Fibroblast of lung (primary cell): Measurements from ENCODE around the gene VDAC2. TPM values are rescaled to one million over a fixed set of nuclear protein-coding genes. Genes with fewer than 3 reads are reported as not detected.

Experiments
- DNase-seq, 2 donors: peaks; one replicate each; pipeline versions ENCODE4 v3.0.0 to v3.0.0-alpha.2; 2010; ENCODE audit warnings: low read depth in 2 of 2
- H2AFZ ChIP-seq: 2 replicates; pipeline ENCODE4 v1.5.1; 2012; ENCODE audit warnings: low read length, control low read depth, inconsistent platforms
- H3K27ac ChIP-seq: 2 replicates; pipeline ENCODE4 v1.5.1; 2011; ENCODE audit warnings: low read length, control low read depth; ENCODE audit not compliant: insufficient read depth
- H3K27me3 ChIP-seq: 2 replicates; pipeline ENCODE4 v1.5.1; 2011; ENCODE audit warnings: mild to moderate bottlenecking, low read length; ENCODE audit not compliant: control insufficient read depth, insufficient read depth
- H3K36me3 ChIP-seq: 2 replicates; pipeline ENCODE4 v1.5.1; 2011; ENCODE audit warnings: low read length; ENCODE audit not compliant: control insufficient read depth, insufficient read depth
- H3K4me1 ChIP-seq: 2 replicates; pipeline ENCODE4 v1.5.1; 2011; ENCODE audit warnings: low read length; ENCODE audit not compliant: control insufficient read depth, insufficient read depth; ENCODE audit errors: extremely low read depth
- H3K4me2 ChIP-seq: 2 replicates; pipeline ENCODE4 v1.5.1; 2011; ENCODE audit warnings: low read length, control low read depth; ENCODE audit not compliant: insufficient read depth; ENCODE audit errors: extremely low read depth
- H3K4me3 ChIP-seq, 4 experiments: fragments of 200-600 bp in 1 of 4; sonication (generic) in 1 of 4; replicated peaks in 1 of 4; 2 replicates each; pipeline ENCODE4 v1.5.1; 2011 to 2016; ENCODE audit warnings: low read length in 4 of 4, low read depth in 3 of 4, mild to moderate bottlenecking in 3 of 4, control low read depth in 2 of 4, inconsistent platforms in 1 of 4, mixed read lengths in 1 of 4; ENCODE audit not compliant: insufficient read depth in 1 of 4; ENCODE audit errors: control extremely low read depth in 1 of 4
- H3K79me2 ChIP-seq: 2 replicates; pipeline ENCODE4 v1.5.1; 2012; ENCODE audit warnings: mild to moderate bottlenecking, low read length, inconsistent platforms; ENCODE audit not compliant: control insufficient read depth, insufficient read depth
- H3K9ac ChIP-seq: 2 replicates; pipeline ENCODE4 v1.5.1; 2011; ENCODE audit warnings: mild to moderate bottlenecking, low read length, control low read depth; ENCODE audit not compliant: insufficient read depth
- H3K9me3 ChIP-seq: 2 replicates; pipeline ENCODE4 v1.5.1; 2012; ENCODE audit warnings: low read depth, low read length; ENCODE audit not compliant: control insufficient read depth, insufficient read depth
- H4K20me1 ChIP-seq: 2 replicates; pipeline ENCODE4 v1.5.1; 2011; ENCODE audit warnings: low read length; ENCODE audit not compliant: control insufficient read depth, insufficient read depth; ENCODE audit errors: extremely low read depth
- EZH2 ChIP-seq: IDR thresholded peaks from 2 replicates; pipeline ENCODE4 v1.5.1; 2012; ENCODE audit warnings: low read length, control low read depth, mild to moderate bottlenecking; ENCODE audit errors: missing control alignments
- polyA plus RNA-seq, 2 donors: library from polyadenylated mRNA; depleted of rRNA in 1 of 2; stranded (reverse) in 1 of 2; unstranded in 1 of 2; fragments of >200 nt; gene quantifications; 2 replicates each; pipeline ENCODE4 v1.2.1, GENCODE V29; 2011 to 2012; ENCODE audit warnings: missing spikeins in 1 of 2
- total RNA-seq: library from RNA; depleted of rRNA; stranded (reverse); fragments of >200 nt; gene quantifications from 2 replicates; pipeline ENCODE4 v1.2.1, GENCODE V29; 2014
- TF ChIP-seq, protein P1 (sequence below), 2 donors: IDR thresholded peaks in 1 of 2; conservative IDR thresholded peaks in 1 of 2; 1 replicate in 1 of 2; 2 replicates in 1 of 2; pipeline ENCODE4 v1.5.1; 2011 to 2012; ENCODE audit warnings: low read length in 2 of 2, control low read depth in 1 of 2, inconsistent platforms in 1 of 2, low read depth in 1 of 2, mild to moderate bottlenecking in 1 of 2

VDAC2 gene
- total and polyA plus RNA-seq, 2 donors (not counting 1 experiment from before 2014, with no cell fraction given), result 151 to 208 TPM

DNA sequence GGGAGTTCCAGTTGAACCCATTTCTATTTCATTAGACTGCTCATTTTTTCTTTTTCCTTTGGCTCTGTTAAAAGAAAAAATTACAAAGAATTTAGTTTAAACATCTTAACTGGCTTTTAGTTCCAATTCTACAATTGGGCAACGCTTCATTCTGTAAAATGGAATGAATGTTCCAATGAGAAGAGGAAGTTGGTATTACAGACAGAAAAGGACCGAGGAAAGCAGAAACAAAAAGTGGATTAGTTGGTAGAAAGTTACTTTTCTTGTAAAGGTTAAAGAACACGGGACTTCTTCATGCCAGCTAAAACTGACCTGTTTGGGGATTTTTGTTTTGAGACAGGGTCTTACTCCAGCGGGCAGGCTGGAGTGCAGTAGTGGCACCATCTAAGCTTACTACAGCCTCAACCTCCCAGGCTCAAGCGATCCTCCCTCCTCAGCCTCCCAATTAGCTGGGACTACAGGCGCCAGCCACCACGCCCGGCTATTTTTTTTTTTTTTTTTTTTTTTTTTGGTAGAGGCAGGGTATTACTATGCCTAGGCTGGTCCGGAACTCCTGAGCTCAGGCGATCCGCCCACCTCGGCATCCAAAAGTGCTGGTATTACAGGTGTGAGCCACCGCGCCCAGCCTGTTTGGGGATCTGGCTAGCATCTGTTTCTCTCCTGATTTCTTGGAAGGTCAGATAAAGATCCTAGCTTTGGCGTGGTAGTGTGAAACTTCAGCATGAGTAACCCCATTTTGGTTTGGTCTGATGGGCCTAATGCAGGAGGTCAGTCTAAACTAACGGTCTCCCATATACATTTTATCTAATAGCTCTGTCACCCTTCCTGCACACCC is 1.3 kb upstream of the VDAC2 start:
- H3K79me2 ChIP-seq, result peaks cover 32% of the 10 kb centered on the region

DNA sequence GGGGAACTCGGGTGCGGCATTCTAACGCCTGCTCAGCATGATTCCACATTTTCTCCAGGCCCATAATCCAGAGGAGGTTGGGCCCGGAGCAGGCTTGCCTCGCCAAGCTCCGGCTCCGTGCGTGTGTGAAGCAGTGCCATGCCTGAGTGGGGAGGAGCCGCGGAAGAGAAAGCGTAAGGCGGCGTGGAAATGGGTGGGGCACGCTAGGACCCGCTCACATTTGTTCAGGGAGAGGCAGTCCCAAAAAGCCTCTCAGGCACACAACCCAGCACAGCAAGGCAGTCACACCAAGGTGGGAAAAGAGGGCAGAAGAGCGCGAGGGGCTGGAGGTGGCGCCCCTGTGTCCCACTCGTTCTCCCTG is 695 bp upstream of the VDAC2 start:
- Histone ChIP-seq H3K9ac (peak overlapping the region; percentile 86), H2AFZ (no peak overlapping the region), H3K4me3 (peak overlapping the region; percentile 17 to 94 (median 68)), H3K36me3 (peaks cover 5% of the 10 kb centered on the region), H3K27me3 (no peaks in the 10 kb centered on the region), H3K4me1 (peaks cover 14% of the 10 kb centered on the region), H4K20me1 (no peaks in the 10 kb centered on the region), H3K9me3 (no peaks in the 10 kb centered on the region), H3K27ac (peak overlapping the region; percentile 98), H3K4me2 (peak overlapping the region; percentile 91), H3K79me2 (peaks cover 37% of the 10 kb centered on the region)
- TF ChIP-seq, protein P1, sequence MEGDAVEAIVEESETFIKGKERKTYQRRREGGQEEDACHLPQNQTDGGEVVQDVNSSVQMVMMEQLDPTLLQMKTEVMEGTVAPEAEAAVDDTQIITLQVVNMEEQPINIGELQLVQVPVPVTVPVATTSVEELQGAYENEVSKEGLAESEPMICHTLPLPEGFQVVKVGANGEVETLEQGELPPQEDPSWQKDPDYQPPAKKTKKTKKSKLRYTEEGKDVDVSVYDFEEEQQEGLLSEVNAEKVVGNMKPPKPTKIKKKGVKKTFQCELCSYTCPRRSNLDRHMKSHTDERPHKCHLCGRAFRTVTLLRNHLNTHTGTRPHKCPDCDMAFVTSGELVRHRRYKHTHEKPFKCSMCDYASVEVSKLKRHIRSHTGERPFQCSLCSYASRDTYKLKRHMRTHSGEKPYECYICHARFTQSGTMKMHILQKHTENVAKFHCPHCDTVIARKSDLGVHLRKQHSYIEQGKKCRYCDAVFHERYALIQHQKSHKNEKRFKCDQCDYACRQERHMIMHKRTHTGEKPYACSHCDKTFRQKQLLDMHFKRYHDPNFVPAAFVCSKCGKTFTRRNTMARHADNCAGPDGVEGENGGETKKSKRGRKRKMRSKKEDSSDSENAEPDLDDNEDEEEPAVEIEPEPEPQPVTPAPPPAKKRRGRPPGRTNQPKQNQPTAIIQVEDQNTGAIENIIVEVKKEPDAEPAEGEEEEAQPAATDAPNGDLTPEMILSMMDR (conservative IDR thresholded peaks at IDR 0.05 in 1 of 2, IDR thresholded peaks at IDR 0.05 in 1 of 2; ENCODE audit: low read depth in 1 of 2, low read length in 2 of 2), result no peak
- TF ChIP-seq EZH2, result no peak
- peak; percentile 77 to 78 for DNase-seq

More for the DNA sequence above, 1.3 kb upstream of the VDAC2 start:
- Histone ChIP-seq H4K20me1 (no peaks in the 10 kb centered on the region), H3K9ac (peak overlapping the region; percentile 86), H3K27ac (peak overlapping the region; percentile 98), H2AFZ (no peak overlapping the region), H3K36me3 (peaks cover 3% of the 10 kb centered on the region), H3K27me3 (no peaks in the 10 kb centered on the region), H3K4me1 (peaks cover 14% of the 10 kb centered on the region), H3K4me3 (peak overlapping the region; percentile 17 to 94 (median 68)), H3K4me2 (peak overlapping the region; percentile 91), H3K9me3 (no peaks in the 10 kb centered on the region)
- TF ChIP-seq EZH2, result no peak
- TF ChIP-seq, protein P1 (conservative IDR thresholded peaks at IDR 0.05 in 1 of 2, IDR thresholded peaks at IDR 0.05 in 1 of 2; ENCODE audit: low read depth in 1 of 2, low read length in 2 of 2), result no peak
- DNase-seq, result no peak

DNA sequence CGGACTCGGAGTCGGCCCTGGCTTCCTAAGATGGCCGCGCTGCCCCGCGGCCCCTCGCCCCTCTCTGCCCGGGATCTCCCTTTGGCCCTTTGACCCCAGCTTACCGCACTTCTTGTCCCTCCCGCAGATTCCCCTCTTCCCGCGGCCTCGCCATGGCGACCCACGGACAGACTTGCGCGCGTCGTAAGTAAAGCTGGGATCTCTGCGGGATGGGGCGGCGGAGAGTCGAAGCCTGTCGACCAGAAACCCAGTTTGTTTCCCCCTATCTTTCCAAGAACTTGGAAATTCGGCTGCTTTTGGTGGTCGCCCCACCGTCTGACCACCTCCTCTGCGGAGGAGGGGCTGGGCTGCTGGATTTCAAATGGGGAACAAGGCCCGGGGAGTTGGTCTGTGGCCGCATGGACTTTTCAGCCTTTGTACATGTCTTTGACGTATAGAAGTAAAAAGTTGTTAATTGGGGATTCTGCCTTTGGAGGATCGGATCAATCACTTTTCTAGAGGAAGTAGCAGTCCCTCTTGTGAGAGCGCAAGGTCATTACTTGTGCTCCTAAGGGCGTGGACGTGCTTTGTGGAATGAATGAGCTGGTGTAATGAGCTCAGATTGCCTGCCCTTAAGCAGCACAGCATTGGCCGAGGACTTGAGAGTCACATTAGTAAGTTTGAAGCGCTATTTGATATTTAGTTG is 553 bp downstream of the VDAC2 start:
- Histone ChIP-seq H4K20me1 (no peaks in the 10 kb centered on the region), H3K4me3 (peak overlapping the region; percentile 81 to 94 (median 88)), H2AFZ (no peak overlapping the region), H3K9me3 (no peaks in the 10 kb centered on the region), H3K9ac (peak overlapping the region; percentile 86), H3K4me1 (peaks cover 11% of the 10 kb centered on the region), H3K27me3 (no peaks in the 10 kb centered on the region), H3K79me2 (peaks cover 46% of the 10 kb centered on the region), H3K4me2 (peak overlapping the region; percentile 86), H3K36me3 (peaks cover 6% of the 10 kb centered on the region), H3K27ac (peak overlapping the region; percentile 98)
- peak; percentile 59 to 72 for DNase-seq
- TF ChIP-seq, protein P1 (conservative IDR thresholded peaks at IDR 0.05 in 1 of 2, IDR thresholded peaks at IDR 0.05 in 1 of 2; ENCODE audit: low read depth in 1 of 2, low read length in 2 of 2), result no peak
- TF ChIP-seq EZH2, result no peak
